ENCODE measurements around the gene SYCP2L.

DNA sequence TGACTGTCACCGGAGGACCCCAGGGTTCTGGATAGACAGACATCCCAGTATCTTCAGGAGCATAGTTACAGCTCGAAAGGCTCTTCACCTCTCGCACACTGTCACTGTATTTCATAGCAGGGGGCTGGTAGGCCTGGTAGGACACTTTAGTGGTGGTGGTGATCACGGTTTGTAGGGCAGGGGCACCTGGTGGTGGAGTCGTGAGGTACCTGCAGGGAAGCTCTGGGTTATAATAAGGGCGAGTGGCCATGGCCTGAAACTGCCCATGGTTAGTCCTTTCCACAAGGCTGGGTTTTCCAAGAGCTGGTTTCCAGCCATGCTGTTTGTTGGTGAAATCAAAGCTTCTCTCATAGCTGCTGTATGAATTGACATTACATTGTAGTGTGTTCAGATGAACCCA lies 12.6 kb upstream of the SYCP2L start:
- TF ChIP-seq EP300 (IDR thresholded peaks at IDR 0.05; ENCODE audit: borderline replicate concordance in 1 of 2, control insufficient read depth in 1 of 2, low read depth in 2 of 2, low read length in 2 of 2) (no peak), FOS (IDR thresholded peaks at IDR 0.05; ENCODE audit: borderline replicate concordance, extremely low read depth, insufficient read length) (no peak), GABPA (IDR thresholded peaks at IDR 0.05; ENCODE audit: low read depth) (no peak)
- TF ChIP-seq, protein P1, sequence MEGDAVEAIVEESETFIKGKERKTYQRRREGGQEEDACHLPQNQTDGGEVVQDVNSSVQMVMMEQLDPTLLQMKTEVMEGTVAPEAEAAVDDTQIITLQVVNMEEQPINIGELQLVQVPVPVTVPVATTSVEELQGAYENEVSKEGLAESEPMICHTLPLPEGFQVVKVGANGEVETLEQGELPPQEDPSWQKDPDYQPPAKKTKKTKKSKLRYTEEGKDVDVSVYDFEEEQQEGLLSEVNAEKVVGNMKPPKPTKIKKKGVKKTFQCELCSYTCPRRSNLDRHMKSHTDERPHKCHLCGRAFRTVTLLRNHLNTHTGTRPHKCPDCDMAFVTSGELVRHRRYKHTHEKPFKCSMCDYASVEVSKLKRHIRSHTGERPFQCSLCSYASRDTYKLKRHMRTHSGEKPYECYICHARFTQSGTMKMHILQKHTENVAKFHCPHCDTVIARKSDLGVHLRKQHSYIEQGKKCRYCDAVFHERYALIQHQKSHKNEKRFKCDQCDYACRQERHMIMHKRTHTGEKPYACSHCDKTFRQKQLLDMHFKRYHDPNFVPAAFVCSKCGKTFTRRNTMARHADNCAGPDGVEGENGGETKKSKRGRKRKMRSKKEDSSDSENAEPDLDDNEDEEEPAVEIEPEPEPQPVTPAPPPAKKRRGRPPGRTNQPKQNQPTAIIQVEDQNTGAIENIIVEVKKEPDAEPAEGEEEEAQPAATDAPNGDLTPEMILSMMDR (IDR thresholded peaks at IDR 0.05 in 2 of 3, conservative IDR thresholded peaks at IDR 0.05 in 1 of 3; ENCODE audit: control insufficient read depth in 2 of 3, extremely low read depth in 1 of 3, insufficient read depth in 1 of 3, low read depth in 3 of 3, low read length in 3 of 3): no peak
- TF ChIP-seq, protein P2, sequence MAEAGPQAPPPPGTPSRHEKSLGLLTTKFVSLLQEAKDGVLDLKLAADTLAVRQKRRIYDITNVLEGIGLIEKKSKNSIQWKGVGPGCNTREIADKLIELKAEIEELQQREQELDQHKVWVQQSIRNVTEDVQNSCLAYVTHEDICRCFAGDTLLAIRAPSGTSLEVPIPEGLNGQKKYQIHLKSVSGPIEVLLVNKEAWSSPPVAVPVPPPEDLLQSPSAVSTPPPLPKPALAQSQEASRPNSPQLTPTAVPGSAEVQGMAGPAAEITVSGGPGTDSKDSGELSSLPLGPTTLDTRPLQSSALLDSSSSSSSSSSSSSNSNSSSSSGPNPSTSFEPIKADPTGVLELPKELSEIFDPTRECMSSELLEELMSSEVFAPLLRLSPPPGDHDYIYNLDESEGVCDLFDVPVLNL (IDR thresholded peaks at IDR 0.05; ENCODE audit: low read depth, low read length): no peak

Data from GM12878 (cell line).